ENCODE data around the gene PRADC1.

DNA sequence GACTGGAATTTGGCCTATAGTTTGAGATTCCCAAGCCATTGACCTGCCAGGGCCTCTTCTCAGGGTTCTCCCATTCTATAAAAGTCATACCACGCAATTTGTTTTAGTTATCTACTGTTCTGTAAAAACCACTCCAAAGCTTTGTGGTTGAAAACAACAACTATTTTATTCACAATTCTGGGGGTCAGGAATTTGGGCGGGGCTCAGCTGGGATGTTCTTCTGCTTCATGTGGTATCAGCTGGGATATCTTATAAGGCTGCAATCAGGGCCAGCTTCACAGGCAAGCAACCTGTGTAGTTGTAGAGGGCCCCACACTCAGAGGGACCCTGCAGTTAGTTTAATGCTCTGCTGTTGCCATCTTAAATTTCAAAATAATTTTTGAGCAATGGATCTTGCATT is 47.1 kb downstream of the PRADC1 start:
- TF ChIP-seq POLR2AphosphoS5 (IDR thresholded peaks at IDR 0.05) (no peak), CTCF (IDR thresholded peaks at IDR 0.05 in 8 of 11, conservative IDR thresholded peaks at IDR 0.05 in 3 of 11) (no peak), POLR2A (IDR thresholded peaks at IDR 0.05) (no peak)

Measured in spleen (tissue), 7 donors.